GM23338 (cell line): Measurements from ENCODE around the gene UBE2S. TPM values are rescaled to one million over a fixed set of nuclear protein-coding genes. Genes with fewer than 3 reads are reported as not detected.

Source experiments
- ATAC-seq: fragments of 200-7000 bp; cut with Tn5 transposase; 3 replicates; pipeline ENCODE4 v1.9.1; 2020
- DNase-seq: peaks from one replicate; pipeline ENCODE4 v3.0.0-alpha.2; 2015; ENCODE audit warnings: low spot score
- H2AFZ ChIP-seq: fragments of 200-600 bp; sonication (generic); 2 replicates; pipeline ENCODE4 v1.8.0; 2016; ENCODE audit warnings: antibody characterized with exemption, mild to moderate bottlenecking, moderate library complexity
- H3F3A ChIP-seq: fragments of 200-600 bp; sonication (generic); replicated peaks from 2 replicates; pipeline ENCODE4 v1.8.0; 2017; ENCODE audit warnings: antibody characterized with exemption, mixed run types, low read depth
- H3K27ac ChIP-seq: fragments of 200-600 bp; sonication (generic); 2 replicates; pipeline ENCODE4 v1.6.1; 2016; ENCODE audit warnings: low read depth
- H3K27me3 ChIP-seq: fragments of 200-600 bp; sonication (generic); 2 replicates; pipeline ENCODE4 v1.8.0; 2016; ENCODE audit warnings: mild to moderate bottlenecking, mixed run types, moderate library complexity; ENCODE audit not compliant: insufficient read depth
- H3K36me3 ChIP-seq: fragments of 200-600 bp; sonication (generic); 2 replicates; pipeline ENCODE4 v1.8.0; 2016; ENCODE audit warnings: mild to moderate bottlenecking; ENCODE audit not compliant: insufficient read depth
- H3K4me1 ChIP-seq: fragments of 200-600 bp; sonication (generic); 2 replicates; pipeline ENCODE4 v1.8.0; 2016; ENCODE audit warnings: mild to moderate bottlenecking, moderate library complexity; ENCODE audit not compliant: insufficient read depth
- H3K4me2 ChIP-seq: fragments of 200-600 bp; sonication (generic); 2 replicates; pipeline ENCODE4 v1.7.1; 2017; ENCODE audit warnings: mixed run types
- H3K4me3 ChIP-seq: fragments of 200-600 bp; sonication (generic); 2 replicates; pipeline ENCODE4 v1.6.1; 2016; ENCODE audit warnings: mixed run types
- H3K79me2 ChIP-seq: fragments of 200-600 bp; sonication (generic); replicated peaks from 2 replicates; pipeline ENCODE4 v1.8.0; 2017; ENCODE audit warnings: mild to moderate bottlenecking; ENCODE audit not compliant: insufficient read depth
- H3K9me2 ChIP-seq: fragments of 200-600 bp; sonication (generic); 2 replicates; pipeline ENCODE4 v1.8.0; 2017; ENCODE audit not compliant: insufficient read depth
- H4K20me1 ChIP-seq: fragments of 200-600 bp; sonication (generic); replicated peaks from 2 replicates; pipeline ENCODE4 v1.8.0; 2017; ENCODE audit warnings: mild to moderate bottlenecking; ENCODE audit not compliant: insufficient read depth
- H3K27ac Mint-ChIP-seq: 2 replicates; pipeline ENCODE4 v1.8.0; 2020; ENCODE audit warnings: inconsistent platforms, mild to moderate bottlenecking, moderate library complexity, mixed read lengths
- H3K27me3 Mint-ChIP-seq: 3 replicates; pipeline ENCODE4 v1.8.0; 2022; ENCODE audit warnings: low read depth, mild to moderate bottlenecking, moderate library complexity, mixed read lengths, inconsistent platforms; ENCODE audit not compliant: insufficient read depth, poor library complexity
- H3K36me3 Mint-ChIP-seq: 3 replicates; pipeline ENCODE4 v1.8.0; 2021; ENCODE audit warnings: low read depth, mild to moderate bottlenecking, inconsistent platforms, moderate library complexity, mixed read lengths
- H3K4me1 Mint-ChIP-seq: 3 replicates; pipeline ENCODE4 v1.8.0; 2020; ENCODE audit warnings: mild to moderate bottlenecking, inconsistent platforms, mixed read lengths
- H3K4me3 Mint-ChIP-seq: 3 replicates; pipeline ENCODE4 v1.8.0; 2021; ENCODE audit warnings: moderate library complexity, mild to moderate bottlenecking, inconsistent platforms, mixed read lengths
- H3K9me3 Mint-ChIP-seq: 3 replicates; pipeline ENCODE4 v1.8.0; 2020; ENCODE audit warnings: moderate library complexity, mild to moderate bottlenecking, inconsistent platforms, mixed read lengths
- CREB1 ChIP-seq: fragments of 250-450 bp; sonication (Bioruptor Pico); IDR thresholded peaks from 2 replicates; pipeline ENCODE4 v1.5.0; 2020; ENCODE audit warnings: low read depth, mild to moderate bottlenecking, moderate library complexity
- CTCF ChIP-seq, 2 experiments: fragments of 200-600 bp in 1 of 2; sonication (generic) in 1 of 2; conservative IDR thresholded peaks; 2 replicates each; pipeline versions ENCODE4 v1.5.1 to v1.6.1; 2016 to 2017; ENCODE audit warnings: antibody characterized with exemption in 2 of 2, low read depth in 2 of 2, mild to moderate bottlenecking in 2 of 2, moderate library complexity in 1 of 2
- ETS1 ChIP-seq: IDR thresholded peaks from 2 replicates; pipeline ENCODE4 v1.6.1; 2016; ENCODE audit warnings: antibody characterized with exemption
- EZH2 ChIP-seq: fragments of 200-600 bp; sonication (generic); IDR thresholded peaks from one replicate; pipeline ENCODE4 v1.8.0; 2017; ENCODE audit warnings: antibody characterized with exemption, mild to moderate bottlenecking, low read depth; ENCODE audit not compliant: unreplicated experiment
- EZH2phosphoT487 ChIP-seq: fragments of 200-600 bp; sonication (generic); IDR thresholded peaks from one replicate; pipeline ENCODE4 v1.8.1; 2018; ENCODE audit warnings: antibody characterized with exemption; ENCODE audit not compliant: unreplicated experiment
- JUNB ChIP-seq: IDR thresholded peaks from one replicate; pipeline ENCODE4 v1.6.1; 2016; ENCODE audit warnings: antibody characterized with exemption; ENCODE audit not compliant: unreplicated experiment
- NANOG ChIP-seq: IDR thresholded peaks from 2 replicates; pipeline ENCODE4 v1.6.1; 2016; ENCODE audit warnings: antibody characterized with exemption, borderline replicate concordance
- POLR2AphosphoS5 ChIP-seq: IDR thresholded peaks from 2 replicates; pipeline ENCODE4 v1.6.1; 2016; ENCODE audit warnings: antibody characterized with exemption, low read depth
- STAT1 ChIP-seq: IDR thresholded peaks from one replicate; pipeline ENCODE4 v1.6.1; 2016; ENCODE audit warnings: antibody characterized with exemption; ENCODE audit not compliant: unreplicated experiment
- ZNF114 ChIP-seq: fragments of 250-450 bp; sonication (Bioruptor Pico); IDR thresholded peaks from 2 replicates; pipeline ENCODE4 v1.5.0; 2020; ENCODE audit warnings: mild to moderate bottlenecking, moderate library complexity
- ZNF331 ChIP-seq: fragments of 250-450 bp; sonication (Bioruptor Pico); IDR thresholded peaks from 2 replicates; pipeline ENCODE4 v1.5.0; 2020; ENCODE audit warnings: low read depth, mild to moderate bottlenecking, moderate library complexity
- polyA plus RNA-seq: library from polyadenylated mRNA; unstranded; fragments of >200 nt; fragmentation: Nextera tagmentation; extraction: Ambion mirVana; gene quantifications from 2 replicates; pipeline ENCODE4 v1.2.1, GENCODE V29; 2016
- total RNA-seq: library from RNA; depleted of rRNA; stranded (reverse); fragments of >200 nt; shearing (Covaris generic); gene quantifications from 2 replicates; pipeline ENCODE4 v1.2.3, GENCODE V29; 2014
- TF ChIP-seq, protein P1 (sequence below): fragments of 250-450 bp; sonication (Bioruptor Pico); IDR thresholded peaks from 2 replicates; pipeline ENCODE4 v1.5.0; 2020; ENCODE audit warnings: mild to moderate bottlenecking, moderate library complexity
- TF ChIP-seq, protein P2 (sequence below): IDR thresholded peaks from one replicate; pipeline ENCODE4 v1.6.1; 2018; ENCODE audit warnings: antibody characterized with exemption; ENCODE audit not compliant: unreplicated experiment

Gene UBE2S
- total and polyA plus RNA-seq, 2 experiments from 2014 or later: 363 to 533 TPM

- H3K4me3 ChIP-seq: no peak overlapping the region
- peaks cover 12% of the 10 kb centered on the region; the same call in 1 of the 2 replicates for H3K4me1 ChIP-seq
- Mint-ChIP-seq H3K9me3 (peaks cover 2% of the 10 kb centered on the region; the same call in 2 of the 3 replicates), H3K4me3 (no peak overlapping the region; the same call in 2 of the 3 replicates), H3K27ac (no peak overlapping the region), H3K27me3 (peaks cover 44% of the 10 kb centered on the region), H3K36me3 (no peaks in the 10 kb centered on the region; the same call in 2 of the 3 replicates), H3K4me1 (peaks cover 14% of the 10 kb centered on the region)
- no peaks in the 10 kb centered on the region for H3K36me3 ChIP-seq
- no peaks in the 10 kb centered on the region for H3K79me2 ChIP-seq
- H3F3A ChIP-seq: peaks cover 9% of the 10 kb centered on the region
- no peak overlapping the region for H3K4me2 ChIP-seq
- ATAC-seq: no peak
- peak; percentile 49 for DNase-seq
- H3K9me2 ChIP-seq: no peaks in the 10 kb centered on the region
- TF ChIP-seq JUNB: no peak
- TF ChIP-seq EZH2: no peak
- TF ChIP-seq, protein P1, sequence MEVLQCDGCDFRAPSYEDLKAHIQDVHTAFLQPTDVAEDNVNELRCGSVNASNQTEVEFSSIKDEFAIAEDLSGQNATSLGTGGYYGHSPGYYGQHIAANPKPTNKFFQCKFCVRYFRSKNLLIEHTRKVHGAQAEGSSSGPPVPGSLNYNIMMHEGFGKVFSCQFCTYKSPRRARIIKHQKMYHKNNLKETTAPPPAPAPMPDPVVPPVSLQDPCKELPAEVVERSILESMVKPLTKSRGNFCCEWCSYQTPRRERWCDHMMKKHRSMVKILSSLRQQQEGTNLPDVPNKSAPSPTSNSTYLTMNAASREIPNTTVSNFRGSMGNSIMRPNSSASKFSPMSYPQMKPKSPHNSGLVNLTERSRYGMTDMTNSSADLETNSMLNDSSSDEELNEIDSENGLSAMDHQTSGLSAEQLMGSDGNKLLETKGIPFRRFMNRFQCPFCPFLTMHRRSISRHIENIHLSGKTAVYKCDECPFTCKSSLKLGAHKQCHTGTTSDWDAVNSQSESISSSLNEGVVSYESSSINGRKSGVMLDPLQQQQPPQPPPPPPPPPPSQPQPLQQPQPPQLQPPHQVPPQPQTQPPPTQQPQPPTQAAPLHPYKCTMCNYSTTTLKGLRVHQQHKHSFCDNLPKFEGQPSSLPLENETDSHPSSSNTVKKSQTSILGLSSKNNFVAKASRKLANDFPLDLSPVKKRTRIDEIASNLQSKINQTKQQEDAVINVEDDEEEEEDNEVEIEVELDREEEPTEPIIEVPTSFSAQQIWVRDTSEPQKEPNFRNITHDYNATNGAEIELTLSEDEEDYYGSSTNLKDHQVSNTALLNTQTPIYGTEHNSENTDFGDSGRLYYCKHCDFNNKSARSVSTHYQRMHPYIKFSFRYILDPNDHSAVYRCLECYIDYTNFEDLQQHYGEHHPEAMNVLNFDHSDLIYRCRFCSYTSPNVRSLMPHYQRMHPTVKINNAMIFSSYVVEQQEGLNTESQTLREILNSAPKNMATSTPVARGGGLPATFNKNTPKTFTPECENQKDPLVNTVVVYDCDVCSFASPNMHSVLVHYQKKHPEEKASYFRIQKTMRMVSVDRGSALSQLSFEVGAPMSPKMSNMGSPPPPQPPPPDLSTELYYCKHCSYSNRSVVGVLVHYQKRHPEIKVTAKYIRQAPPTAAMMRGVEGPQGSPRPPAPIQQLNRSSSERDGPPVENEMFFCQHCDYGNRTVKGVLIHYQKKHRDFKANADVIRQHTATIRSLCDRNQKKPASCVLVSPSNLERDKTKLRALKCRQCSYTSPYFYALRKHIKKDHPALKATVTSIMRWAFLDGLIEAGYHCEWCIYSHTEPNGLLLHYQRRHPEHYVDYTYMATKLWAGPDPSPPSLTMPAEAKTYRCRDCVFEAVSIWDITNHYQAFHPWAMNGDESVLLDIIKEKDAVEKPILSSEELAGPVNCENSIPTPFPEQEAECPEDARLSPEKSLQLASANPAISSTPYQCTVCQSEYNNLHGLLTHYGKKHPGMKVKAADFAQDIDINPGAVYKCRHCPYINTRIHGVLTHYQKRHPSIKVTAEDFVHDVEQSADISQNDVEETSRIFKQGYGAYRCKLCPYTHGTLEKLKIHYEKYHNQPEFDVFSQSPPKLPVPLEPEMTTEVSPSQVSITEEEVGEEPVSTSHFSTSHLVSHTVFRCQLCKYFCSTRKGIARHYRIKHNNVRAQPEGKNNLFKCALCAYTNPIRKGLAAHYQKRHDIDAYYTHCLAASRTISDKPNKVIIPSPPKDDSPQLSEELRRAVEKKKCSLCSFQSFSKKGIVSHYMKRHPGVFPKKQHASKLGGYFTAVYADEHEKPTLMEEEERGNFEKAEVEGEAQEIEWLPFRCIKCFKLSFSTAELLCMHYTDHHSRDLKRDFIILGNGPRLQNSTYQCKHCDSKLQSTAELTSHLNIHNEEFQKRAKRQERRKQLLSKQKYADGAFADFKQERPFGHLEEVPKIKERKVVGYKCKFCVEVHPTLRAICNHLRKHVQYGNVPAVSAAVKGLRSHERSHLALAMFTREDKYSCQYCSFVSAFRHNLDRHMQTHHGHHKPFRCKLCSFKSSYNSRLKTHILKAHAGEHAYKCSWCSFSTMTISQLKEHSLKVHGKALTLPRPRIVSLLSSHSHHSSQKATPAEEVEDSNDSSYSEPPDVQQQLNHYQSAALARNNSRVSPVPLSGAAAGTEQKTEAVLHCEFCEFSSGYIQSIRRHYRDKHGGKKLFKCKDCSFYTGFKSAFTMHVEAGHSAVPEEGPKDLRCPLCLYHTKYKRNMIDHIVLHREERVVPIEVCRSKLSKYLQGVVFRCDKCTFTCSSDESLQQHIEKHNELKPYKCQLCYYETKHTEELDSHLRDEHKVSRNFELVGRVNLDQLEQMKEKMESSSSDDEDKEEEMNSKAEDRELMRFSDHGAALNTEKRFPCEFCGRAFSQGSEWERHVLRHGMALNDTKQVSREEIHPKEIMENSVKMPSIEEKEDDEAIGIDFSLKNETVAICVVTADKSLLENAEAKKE (CRISPR knock-in tag): no peak
- TF ChIP-seq EZH2phosphoT487: no peak
- no peak for TF ChIP-seq NANOG
- TF ChIP-seq ZNF114 (CRISPR knock-in tag): no peak
- TF ChIP-seq ETS1: no peak
- TF ChIP-seq CTCF (conservative IDR thresholded peaks at IDR 0.05; ENCODE audit: low read depth in 2 of 2): no peak
- no peak for TF ChIP-seq ZNF331
- TF ChIP-seq CREB1 (CRISPR knock-in tag): no peak
- no peak for TF ChIP-seq STAT1
- no peak for TF ChIP-seq POLR2AphosphoS5
- TF ChIP-seq, protein P2, sequence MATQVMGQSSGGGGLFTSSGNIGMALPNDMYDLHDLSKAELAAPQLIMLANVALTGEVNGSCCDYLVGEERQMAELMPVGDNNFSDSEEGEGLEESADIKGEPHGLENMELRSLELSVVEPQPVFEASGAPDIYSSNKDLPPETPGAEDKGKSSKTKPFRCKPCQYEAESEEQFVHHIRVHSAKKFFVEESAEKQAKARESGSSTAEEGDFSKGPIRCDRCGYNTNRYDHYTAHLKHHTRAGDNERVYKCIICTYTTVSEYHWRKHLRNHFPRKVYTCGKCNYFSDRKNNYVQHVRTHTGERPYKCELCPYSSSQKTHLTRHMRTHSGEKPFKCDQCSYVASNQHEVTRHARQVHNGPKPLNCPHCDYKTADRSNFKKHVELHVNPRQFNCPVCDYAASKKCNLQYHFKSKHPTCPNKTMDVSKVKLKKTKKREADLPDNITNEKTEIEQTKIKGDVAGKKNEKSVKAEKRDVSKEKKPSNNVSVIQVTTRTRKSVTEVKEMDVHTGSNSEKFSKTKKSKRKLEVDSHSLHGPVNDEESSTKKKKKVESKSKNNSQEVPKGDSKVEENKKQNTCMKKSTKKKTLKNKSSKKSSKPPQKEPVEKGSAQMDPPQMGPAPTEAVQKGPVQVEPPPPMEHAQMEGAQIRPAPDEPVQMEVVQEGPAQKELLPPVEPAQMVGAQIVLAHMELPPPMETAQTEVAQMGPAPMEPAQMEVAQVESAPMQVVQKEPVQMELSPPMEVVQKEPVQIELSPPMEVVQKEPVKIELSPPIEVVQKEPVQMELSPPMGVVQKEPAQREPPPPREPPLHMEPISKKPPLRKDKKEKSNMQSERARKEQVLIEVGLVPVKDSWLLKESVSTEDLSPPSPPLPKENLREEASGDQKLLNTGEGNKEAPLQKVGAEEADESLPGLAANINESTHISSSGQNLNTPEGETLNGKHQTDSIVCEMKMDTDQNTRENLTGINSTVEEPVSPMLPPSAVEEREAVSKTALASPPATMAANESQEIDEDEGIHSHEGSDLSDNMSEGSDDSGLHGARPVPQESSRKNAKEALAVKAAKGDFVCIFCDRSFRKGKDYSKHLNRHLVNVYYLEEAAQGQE: no peak
- no peak overlapping the region for H2AFZ ChIP-seq
- no peaks in the 10 kb centered on the region for H4K20me1 ChIP-seq
- H3K27me3 ChIP-seq: peaks cover 52% of the 10 kb centered on the region
- no peak overlapping the region for H3K27ac ChIP-seq
These were observed 29.3 kb upstream of the UBE2S start for GRCh38 chr19:55436847-55437246.
